ENCODE results near the gene TRMT1L. TPM values are rescaled to one million over a fixed set of nuclear protein-coding genes. Genes with fewer than 3 reads are reported as not detected.

TRMT1L gene
- total RNA-seq, 1 experiment from 2014 or later, result 28.3 TPM

GRCh38 chr1:185068341-185068740 lies 88.4 kb downstream of the TRMT1L start (continued):
- no peak for TF ChIP-seq REST (IDR thresholded peaks at IDR 0.05; ENCODE audit: low read depth)

Other genes with a start within 250 kb of the TRMT1L start
- 10.3 TPM for gene NIBAN1, start 182.4 kb downstream of the TRMT1L start, total RNA-seq (2021; ENCODE audit: unreplicated experiment)
- gene RNF2, start 111.4 kb downstream of the TRMT1L start, total RNA-seq (2021; ENCODE audit: unreplicated experiment), result 39.1 TPM
- gene SWT1, start 214 bp upstream of the TRMT1L start, total RNA-seq (2021; ENCODE audit: unreplicated experiment), result 3.3 TPM
- 57.9 TPM for gene IVNS1ABP, start 160.3 kb upstream of the TRMT1L start, total RNA-seq (2021; ENCODE audit: unreplicated experiment)

All from HCT116 (cell line).